Measurements from ENCODE around the gene SS18L1.

DNA sequence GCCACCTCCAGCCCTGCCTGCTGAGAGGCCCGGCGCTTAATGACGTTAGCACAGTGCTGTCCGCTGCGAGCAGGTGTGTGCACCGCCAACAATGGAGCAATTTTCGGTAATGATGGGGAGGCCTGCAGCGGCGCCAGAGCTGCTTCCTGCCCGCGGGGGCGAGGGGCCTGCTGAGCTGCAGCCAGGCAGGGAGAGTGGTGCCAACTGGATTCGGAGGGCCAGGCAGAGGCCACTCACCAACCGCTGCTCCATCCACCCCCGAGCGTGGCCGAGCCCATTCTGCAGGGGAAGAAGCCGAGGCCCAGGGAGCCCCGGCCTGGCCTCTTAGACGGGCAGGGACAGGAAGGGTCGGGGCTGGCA is 66.9 kb downstream of the SS18L1 start:
- TF ChIP-seq, protein P1, sequence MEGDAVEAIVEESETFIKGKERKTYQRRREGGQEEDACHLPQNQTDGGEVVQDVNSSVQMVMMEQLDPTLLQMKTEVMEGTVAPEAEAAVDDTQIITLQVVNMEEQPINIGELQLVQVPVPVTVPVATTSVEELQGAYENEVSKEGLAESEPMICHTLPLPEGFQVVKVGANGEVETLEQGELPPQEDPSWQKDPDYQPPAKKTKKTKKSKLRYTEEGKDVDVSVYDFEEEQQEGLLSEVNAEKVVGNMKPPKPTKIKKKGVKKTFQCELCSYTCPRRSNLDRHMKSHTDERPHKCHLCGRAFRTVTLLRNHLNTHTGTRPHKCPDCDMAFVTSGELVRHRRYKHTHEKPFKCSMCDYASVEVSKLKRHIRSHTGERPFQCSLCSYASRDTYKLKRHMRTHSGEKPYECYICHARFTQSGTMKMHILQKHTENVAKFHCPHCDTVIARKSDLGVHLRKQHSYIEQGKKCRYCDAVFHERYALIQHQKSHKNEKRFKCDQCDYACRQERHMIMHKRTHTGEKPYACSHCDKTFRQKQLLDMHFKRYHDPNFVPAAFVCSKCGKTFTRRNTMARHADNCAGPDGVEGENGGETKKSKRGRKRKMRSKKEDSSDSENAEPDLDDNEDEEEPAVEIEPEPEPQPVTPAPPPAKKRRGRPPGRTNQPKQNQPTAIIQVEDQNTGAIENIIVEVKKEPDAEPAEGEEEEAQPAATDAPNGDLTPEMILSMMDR (IDR thresholded peaks at IDR 0.05): no peak
- TF ChIP-seq EP300 (IDR thresholded peaks at IDR 0.05) (no peak), POLR2A (IDR thresholded peaks at IDR 0.05) (no peak)
